ENCODE measurements around the gene TXNDC11.
A peak's percentile ranks its signal among the peaks of the same experiment; 100 is the strongest.

TXNDC11 gene

DNA sequence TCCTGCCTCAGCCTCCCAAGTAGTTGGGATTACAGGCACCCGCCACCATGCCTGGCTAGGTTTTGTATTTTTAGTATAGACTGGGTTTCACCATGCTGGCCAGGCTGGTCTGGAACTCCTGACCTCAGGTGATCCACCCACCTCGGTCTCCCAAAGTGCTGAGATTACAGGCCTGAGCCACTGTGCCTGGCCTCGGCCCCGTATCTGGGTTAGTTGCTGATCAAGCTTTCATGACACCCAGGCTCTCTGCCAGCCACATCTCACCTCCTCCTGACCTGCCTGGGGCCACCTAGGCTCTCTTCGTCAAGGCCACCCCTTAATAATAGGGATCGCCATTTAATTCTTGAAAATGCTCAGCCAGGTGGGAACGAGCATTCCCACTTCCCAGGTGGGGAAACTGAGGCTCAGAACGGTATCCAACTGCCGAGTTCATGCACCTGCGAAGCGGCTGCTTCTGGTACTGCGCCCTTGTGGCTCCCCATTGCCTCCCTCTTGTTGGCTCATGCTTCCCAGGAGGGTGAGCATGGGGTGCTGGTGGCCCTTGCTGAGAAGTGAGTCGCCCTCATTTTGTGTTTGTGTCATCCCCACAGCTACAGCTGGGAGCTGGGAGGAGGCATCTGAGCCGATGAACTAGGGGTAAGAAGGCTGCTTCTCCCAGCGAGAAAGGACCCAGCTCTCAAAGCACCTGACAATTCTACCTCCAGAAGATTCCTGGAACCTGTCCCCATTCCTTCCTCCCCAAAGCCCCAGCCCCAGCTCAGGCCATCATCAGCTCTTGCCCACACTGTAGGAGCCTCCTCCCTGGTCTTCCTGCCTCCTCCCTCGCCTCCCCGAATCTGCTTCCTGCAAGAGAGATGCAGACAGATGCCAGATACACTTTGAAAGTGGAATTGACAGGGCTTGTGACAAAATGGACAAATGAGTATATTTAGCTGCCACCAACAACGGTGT is 91.7 kb downstream of the TXNDC11 start:
- ATAC-seq (no peak), DNase-seq (ENCODE audit: low spot score in 2 of 2) (no peak)
- Mint-ChIP-seq H3K36me3 (peaks cover 5% of the 10 kb centered on the region), H3K9me3 (no peaks in the 10 kb centered on the region), H3K4me1 (peaks cover 9% of the 10 kb centered on the region), H3K4me3 (no peak overlapping the region), H3K27ac (no peak overlapping the region)

DNA sequence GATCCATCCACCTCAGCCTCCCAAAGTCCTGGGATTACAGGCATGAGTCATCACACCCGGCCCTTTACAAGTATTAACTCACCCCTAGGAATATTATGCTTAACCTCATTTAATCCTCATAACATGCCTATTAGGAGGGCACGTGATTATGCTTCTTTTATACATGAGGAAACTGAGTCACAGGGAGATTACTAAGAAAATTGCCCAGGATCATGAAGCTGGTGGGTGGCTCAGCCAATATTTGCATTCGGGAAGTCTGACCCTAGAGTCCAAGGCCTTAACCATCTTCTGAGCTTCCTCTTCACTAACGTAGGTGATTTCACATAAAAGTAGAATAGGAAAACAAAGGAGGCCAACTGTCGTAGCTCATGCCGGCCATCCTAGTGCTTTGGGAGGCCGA is 93.4 kb downstream of the TXNDC11 start:
- Mint-ChIP-seq H3K27ac (no peak overlapping the region), H3K9me3 (no peaks in the 10 kb centered on the region), H3K4me1 (peaks cover 4% of the 10 kb centered on the region), H3K4me3 (no peak overlapping the region), H3K36me3 (peaks cover 5% of the 10 kb centered on the region)
- DNase-seq (ENCODE audit: low spot score in 2 of 2) (no peak), ATAC-seq (no peak)

DNA sequence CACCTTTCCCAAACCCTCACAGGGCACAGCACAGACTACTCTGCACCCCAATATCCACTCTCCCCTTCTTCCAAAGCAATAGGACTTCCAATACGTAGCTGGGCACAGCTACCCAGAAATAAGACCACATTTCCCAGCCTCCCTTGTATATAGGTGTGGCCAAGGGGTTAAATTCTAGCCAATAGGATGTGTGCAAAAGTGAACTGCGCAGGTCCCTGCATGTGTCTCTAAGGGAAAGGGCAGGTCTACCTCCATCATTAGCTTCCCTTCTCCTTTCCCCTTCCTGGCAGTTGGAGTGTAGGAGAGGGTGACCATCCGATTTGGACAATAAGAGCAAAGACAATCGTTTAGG is 99.9 kb downstream of the TXNDC11 start:
- no peak overlapping the region for H3K27ac Mint-ChIP-seq
- no peaks in the 10 kb centered on the region for H3K9me3 Mint-ChIP-seq
- no peak for DNase-seq (ENCODE audit: low spot score in 2 of 2)
- no peak overlapping the region for H3K4me3 Mint-ChIP-seq
- peaks cover 13% of the 10 kb centered on the region for H3K4me1 Mint-ChIP-seq
- peaks cover 5% of the 10 kb centered on the region for H3K36me3 Mint-ChIP-seq
- no peak for ATAC-seq

DNA sequence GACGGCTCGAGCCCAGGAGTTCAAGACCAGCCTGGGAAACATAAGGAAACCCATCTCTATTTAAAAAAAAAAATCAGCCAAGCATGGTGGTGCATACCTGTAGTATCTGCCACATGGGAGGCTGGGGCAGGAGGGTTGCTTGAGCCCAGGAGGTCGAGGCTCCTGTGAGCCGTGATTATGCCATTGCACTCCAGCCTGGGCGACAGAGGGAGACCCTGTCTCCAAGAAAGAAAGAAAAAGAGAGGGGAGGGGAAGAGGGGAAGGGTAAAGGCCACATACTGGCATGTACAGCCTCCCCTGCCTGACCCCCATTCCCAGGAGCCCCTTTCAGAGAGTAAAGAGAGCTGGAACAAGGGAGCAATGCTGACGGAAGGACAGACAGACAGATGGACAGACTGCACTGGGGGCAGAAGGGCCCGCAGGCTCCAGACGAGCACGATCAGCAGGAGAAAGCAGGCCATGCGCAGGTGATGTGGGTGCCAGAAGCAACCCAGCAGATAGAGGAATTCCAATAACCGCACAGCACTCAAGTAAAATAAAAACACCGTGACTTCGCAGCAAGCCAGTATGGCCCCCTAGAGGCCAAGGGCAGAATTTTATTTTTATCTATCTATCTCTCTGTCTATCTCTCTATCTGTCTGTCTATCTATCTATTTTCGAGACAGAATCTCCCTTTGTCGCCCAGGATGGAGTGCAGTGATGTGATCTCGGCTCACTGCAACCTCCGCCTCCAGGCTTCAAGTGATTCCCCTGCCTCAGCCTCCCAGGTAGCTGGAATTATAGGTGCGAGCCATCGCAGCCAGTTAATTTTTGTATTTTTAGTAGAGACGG is 101.5 kb downstream of the TXNDC11 start:
- Mint-ChIP-seq H3K27ac (no peak overlapping the region), H3K9me3 (no peaks in the 10 kb centered on the region), H3K36me3 (peaks cover 5% of the 10 kb centered on the region), H3K4me3 (no peak overlapping the region), H3K4me1 (peaks cover 13% of the 10 kb centered on the region)
- ATAC-seq (peak; percentile 51), DNase-seq (ENCODE audit: low spot score in 2 of 2) (peak in 1 of 2 donors; percentile 54)

DNA sequence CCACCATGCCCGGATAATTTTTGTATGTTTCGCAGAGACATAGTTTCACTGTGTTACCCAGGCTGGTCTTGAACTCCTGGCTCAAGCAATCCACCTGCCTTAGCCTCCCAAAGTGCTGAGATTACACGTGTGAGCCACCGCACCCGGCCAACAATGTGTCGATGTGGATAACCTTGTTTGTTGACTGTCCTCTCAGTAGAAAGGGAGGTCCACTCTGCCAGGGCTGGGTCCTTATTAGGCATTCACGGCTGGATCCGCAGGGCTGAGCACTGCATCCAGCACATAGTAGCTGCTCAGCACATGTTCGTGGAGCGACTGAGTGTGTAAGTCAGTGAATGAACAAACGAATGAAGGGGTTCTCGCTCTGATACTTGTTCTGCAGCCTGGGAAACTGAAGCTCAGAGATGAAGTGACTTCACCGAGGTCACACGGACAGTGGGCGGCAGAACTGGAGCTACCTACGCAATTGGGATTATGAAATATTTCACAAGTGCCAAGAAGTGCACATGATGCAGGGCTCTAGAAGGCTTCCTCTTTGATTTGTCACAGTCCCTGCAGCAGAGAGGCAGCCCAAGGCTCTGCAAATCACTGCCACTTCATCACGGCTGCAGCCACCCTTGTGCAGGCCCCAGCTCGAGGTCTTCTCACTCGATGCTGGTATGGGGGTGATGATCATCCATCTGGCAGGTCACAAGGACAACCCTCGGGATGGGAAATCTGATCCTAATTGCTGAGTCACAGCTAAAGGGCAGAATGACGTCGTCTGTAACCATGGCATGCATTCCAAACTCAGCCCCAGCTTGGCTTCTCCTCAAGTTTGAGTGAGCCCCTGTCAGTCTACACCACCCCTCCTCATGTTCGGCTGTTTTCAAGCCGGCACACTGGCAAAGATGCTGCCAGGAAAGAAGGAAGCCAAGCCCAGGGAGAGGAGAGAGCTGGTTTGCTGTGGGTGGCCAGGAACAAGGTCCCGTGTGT is 102.4 kb downstream of the TXNDC11 start:
- Mint-ChIP-seq H3K9me3 (no peaks in the 10 kb centered on the region), H3K36me3 (peaks cover 5% of the 10 kb centered on the region), H3K27ac (no peak overlapping the region), H3K4me1 (peaks cover 13% of the 10 kb centered on the region), H3K4me3 (no peak overlapping the region)
- ATAC-seq (peak; percentile 70), DNase-seq (ENCODE audit: low spot score in 2 of 2) (no peak)

DNA sequence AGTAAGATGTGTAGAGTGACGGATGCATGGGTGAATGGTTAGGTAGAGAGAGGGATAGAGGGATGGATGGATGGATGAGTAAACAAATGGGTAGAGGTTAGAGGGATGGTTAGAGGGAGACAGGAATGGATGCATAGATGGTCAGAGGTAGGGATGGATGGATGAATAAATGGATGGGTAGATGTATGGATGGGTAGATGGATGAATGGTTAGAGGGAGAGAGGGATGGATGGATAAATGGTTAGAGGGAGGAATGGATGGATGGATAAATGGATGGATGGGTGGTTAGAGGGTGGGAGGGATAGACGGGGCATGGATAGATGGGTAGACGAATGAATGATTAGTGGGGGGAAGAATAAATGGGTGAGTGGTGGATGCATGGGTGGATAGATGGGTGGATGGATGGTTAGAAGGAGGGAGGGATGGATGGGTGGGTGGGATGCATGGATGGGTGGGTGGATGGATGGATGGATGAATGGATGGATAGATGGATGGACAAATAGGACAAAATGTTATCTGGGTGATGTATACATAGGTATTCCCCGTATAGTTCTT is 103.6 kb downstream of the TXNDC11 start:
- Mint-ChIP-seq H3K9me3 (no peaks in the 10 kb centered on the region), H3K27ac (no peak overlapping the region), H3K4me1 (peaks cover 17% of the 10 kb centered on the region), H3K36me3 (peaks cover 5% of the 10 kb centered on the region), H3K4me3 (no peak overlapping the region)
- ATAC-seq: no peak
- no peak for DNase-seq (ENCODE audit: low spot score in 2 of 2)

DNA sequence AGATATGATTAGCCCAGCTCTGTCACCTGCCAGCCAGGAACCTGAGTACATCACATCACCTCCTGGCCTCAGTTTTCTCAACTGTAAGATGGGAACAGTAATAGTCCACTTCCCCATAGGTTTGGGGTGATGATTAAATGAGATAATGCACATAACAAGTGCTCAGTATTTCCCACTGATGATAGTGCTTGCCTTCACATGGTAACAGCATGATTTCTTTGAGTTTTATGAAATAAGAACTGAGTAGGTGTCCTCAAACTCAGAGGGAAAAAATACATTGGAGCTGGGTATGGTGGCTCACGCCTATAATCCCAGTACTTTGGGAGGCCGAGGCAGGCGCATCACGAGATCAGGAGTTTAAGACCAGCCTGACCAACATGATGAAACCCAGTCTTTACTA is 104.5 kb downstream of the TXNDC11 start:
- no peaks in the 10 kb centered on the region for H3K9me3 Mint-ChIP-seq
- peaks cover 5% of the 10 kb centered on the region for H3K36me3 Mint-ChIP-seq
- DNase-seq (ENCODE audit: low spot score in 2 of 2) (no peak), ATAC-seq (no peak)
- H3K27ac Mint-ChIP-seq: no peak overlapping the region
- peaks cover 22% of the 10 kb centered on the region for H3K4me1 Mint-ChIP-seq
- no peak overlapping the region for H3K4me3 Mint-ChIP-seq

DNA sequence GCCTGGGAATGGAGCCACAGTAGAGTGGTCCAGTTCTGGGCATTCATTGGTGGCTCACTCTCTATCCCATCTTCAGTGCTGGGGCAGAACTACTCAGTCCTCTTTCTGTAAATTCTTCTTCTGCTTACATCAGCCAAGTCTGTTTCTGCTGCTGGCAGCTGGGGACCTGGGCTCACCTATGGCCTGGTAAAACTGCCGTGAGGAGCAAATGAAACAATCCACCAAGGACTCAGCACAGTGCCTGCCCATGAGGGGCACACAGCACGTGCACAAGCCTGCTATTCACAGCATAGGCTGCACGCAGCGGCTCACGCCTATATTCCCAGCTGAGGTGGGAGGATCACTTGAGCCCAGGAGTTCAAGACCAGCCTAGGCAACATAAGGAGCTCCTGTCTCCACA is 105.3 kb downstream of the TXNDC11 start:
- H3K36me3 Mint-ChIP-seq: no peaks in the 10 kb centered on the region
- DNase-seq (ENCODE audit: low spot score in 2 of 2) (no peak), ATAC-seq (no peak)
- H3K27ac Mint-ChIP-seq: no peak overlapping the region
- H3K4me3 Mint-ChIP-seq: no peak overlapping the region
- H3K4me1 Mint-ChIP-seq: peaks cover 22% of the 10 kb centered on the region
- no peaks in the 10 kb centered on the region for H3K9me3 Mint-ChIP-seq

DNA sequence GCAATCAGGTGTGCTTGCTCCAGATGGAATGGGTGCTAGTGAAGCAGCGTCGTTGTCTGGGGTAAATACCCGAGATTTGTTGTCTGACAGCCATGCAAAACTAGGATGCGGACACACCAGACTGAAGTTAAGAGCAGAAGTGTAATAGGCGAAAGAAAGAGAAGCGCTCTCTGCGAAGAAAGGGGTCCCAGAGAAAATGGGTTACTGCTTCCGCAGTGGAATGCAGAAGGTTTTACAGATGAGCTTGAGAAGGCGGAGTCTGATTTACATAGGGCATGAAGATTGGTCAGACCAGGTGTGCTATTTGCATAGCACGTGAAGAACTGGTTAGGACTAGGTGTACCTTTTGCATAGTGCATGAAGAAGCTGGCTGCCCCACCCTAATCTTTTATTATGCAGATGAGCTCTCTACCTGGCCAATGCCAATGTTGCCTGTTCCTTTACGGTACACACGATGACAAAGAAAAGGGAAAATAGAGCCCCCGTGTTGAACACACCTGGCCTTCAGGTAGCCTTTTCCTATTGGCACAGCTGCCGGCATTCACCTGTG is 106.4 kb downstream of the TXNDC11 start:
- Mint-ChIP-seq H3K9me3 (no peaks in the 10 kb centered on the region), H3K4me3 (no peak overlapping the region), H3K27ac (no peak overlapping the region), H3K36me3 (no peaks in the 10 kb centered on the region), H3K4me1 (peaks cover 18% of the 10 kb centered on the region)
- ATAC-seq (no peak), DNase-seq (ENCODE audit: low spot score in 2 of 2) (no peak)

DNA sequence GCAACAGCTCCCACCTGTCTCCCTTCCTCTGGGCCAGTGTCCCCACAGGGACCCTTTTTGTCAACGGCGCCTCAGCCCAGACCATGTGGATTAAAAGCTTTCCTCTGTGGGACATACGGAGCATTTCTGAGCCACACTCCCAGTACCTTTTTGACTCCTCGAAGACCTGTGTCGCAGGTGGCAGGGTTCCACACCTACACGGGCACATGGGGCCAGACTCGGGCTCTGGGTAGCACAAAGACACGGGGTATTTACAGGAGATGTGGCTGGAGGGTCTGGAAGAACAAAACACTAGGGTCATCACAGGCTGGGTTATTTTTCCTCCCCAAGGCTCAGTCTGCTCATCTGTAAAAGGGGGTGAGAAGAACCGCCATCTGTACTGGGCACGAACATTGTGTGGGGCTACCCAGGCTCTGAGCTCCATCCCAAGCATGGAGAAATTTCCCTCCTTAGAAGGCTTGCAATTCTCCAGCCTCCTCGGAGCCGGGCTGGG is 106.9 kb downstream of the TXNDC11 start:
- DNase-seq (ENCODE audit: low spot score in 2 of 2) (no peak), ATAC-seq (no peak)
- no peaks in the 10 kb centered on the region for H3K9me3 Mint-ChIP-seq
- no peak overlapping the region for H3K27ac Mint-ChIP-seq
- H3K4me1 Mint-ChIP-seq: peaks cover 14% of the 10 kb centered on the region
- H3K4me3 Mint-ChIP-seq: no peak overlapping the region
- no peaks in the 10 kb centered on the region for H3K36me3 Mint-ChIP-seq

DNA sequence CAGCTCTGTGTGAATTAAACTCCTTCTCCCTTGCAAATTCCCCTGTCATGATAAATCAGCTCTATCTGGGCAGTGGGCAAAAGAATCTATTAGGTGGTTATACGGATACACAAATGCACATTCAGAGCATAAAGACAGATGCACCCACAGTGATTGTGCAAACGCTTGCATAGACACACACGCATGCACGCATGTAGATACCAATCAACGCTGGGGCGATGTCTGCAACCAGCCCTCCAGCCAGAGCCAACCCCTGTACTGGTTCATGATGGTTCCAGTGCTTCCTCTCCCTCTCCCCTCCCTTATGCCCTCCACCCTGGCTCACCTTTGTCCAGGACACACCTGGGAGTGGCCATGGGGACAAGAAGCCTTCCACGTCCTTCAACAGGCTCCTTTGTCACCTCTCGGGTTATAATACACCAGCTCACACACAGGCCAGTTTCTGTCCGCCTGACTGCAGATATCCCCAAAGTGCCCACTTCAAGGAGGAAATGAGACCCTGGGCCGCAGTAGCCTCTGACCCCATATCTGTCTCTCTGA is 107.5 kb downstream of the TXNDC11 start:
- H3K36me3 Mint-ChIP-seq: no peaks in the 10 kb centered on the region
- no peak for DNase-seq (ENCODE audit: low spot score in 2 of 2)
- H3K27ac Mint-ChIP-seq: no peak overlapping the region
- no peaks in the 10 kb centered on the region for H3K9me3 Mint-ChIP-seq
- ATAC-seq: no peak
- no peak overlapping the region for H3K4me3 Mint-ChIP-seq
- peaks cover 16% of the 10 kb centered on the region for H3K4me1 Mint-ChIP-seq

DNA sequence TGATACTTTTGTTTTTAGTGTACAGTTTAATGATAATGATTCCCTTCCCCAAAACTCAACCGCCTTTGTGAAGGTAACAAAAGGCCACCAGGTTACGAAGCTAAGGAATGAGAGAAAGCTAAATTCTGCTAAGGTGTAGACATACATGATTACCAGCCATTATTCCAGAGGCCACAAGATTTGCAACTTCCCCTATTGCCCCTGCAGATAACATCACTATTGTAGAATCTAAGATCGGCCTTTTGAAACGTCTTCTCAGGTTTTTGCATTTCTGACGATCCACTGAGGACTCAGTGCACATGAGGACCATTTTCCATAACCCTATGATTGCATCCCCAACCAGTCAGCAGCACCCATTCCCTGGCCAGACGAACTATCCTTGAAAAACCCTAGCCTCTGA is 108.3 kb downstream of the TXNDC11 start:
- Mint-ChIP-seq H3K4me1 (peaks cover 18% of the 10 kb centered on the region), H3K27ac (no peak overlapping the region)

DNA sequence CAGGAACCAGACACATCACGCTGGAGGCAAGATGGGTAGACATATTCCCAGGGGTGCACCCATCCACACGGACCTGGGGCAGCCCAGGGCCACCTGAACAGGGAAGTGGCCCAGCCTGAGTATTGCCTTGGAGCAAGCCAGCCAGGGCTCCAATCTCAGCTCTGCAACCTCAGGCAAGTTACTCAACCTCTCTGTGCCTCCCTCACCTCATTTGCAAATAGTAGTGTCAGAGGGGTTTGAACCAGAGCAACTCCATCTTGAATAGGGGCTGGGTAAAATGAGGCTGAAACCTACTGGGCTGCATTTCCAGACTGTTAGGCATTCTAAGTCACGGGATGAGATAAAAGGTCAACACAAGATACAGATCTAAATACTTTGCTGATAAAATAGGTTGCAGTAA is 109.5 kb downstream of the TXNDC11 start:
- ATAC-seq: no peak
- Mint-ChIP-seq H3K9me3 (no peaks in the 10 kb centered on the region), H3K4me3 (no peak overlapping the region), H3K36me3 (no peaks in the 10 kb centered on the region), H3K4me1 (peaks cover 23% of the 10 kb centered on the region), H3K27ac (no peak overlapping the region)
- DNase-seq (ENCODE audit: low spot score in 2 of 2): no peak

More for the DNA sequence above, 108.3 kb downstream of the TXNDC11 start:
- DNase-seq (ENCODE audit: low spot score in 2 of 2): no peak
- Mint-ChIP-seq H3K4me3 (no peak overlapping the region), H3K36me3 (no peaks in the 10 kb centered on the region), H3K9me3 (no peaks in the 10 kb centered on the region)
- ATAC-seq: no peak

DNA sequence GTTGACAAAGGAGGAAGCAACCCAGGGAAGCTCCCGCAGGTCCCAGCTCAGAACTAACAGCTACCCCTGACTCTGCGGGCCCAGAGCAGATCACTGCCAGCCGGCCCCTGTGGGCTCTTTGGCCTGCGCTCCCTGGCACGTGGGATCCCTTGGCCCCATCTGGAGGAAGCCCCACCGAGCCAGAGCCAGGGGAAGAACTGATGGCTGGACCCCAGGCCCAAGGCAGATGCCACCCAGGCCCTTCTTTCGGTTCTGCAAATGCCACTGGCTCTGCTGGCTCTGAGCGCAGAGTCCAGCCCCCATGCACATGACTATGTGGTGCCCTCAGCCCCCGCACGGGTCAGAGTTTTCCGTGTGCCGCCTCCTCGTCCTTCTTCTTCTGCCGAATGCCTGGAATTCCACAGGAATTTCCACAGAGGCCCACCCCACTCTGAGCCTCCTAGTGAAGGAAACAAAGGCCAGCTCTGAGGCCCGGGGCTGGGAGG is 110.2 kb downstream of the TXNDC11 start:
- Mint-ChIP-seq H3K4me1 (peaks cover 23% of the 10 kb centered on the region), H3K27ac (no peak overlapping the region), H3K4me3 (no peak overlapping the region), H3K9me3 (no peaks in the 10 kb centered on the region), H3K36me3 (no peaks in the 10 kb centered on the region)
- DNase-seq (ENCODE audit: low spot score in 2 of 2) (no peak), ATAC-seq (no peak)
